ENCODE measurements around the gene ISCA2.

DNA sequence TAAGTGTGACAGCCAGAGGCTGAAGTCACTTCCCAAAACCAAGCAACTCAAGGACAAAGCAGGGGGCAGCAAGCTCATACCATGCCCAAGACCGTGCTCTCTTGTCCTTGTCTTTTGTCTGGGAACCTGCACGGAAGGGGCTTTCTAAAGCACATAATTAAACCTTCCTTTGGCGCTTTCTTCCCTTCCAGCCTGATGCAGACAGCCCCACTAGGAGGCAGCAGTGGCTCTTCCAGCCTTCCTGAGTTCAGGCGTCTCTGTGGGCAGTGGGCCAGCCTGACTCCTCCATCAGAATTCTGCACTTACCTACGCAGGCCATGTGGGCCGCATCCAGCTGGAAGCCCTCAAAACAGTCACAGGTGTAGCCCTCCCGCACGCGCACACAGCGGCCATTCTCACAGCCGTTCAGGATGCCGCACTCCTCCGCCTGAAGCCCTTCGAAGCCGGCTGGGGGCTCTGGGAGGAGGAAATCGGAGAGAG is 7.6 kb downstream of the ISCA2 start:
- TF ChIP-seq, protein P1, sequence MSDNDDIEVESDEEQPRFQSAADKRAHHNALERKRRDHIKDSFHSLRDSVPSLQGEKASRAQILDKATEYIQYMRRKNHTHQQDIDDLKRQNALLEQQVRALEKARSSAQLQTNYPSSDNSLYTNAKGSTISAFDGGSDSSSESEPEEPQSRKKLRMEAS (IDR thresholded peaks at IDR 0.05; ENCODE audit: low read depth, low read length), result no peak
- TF ChIP-seq POLR2A (IDR thresholded peaks at IDR 0.05; ENCODE audit: extremely low read depth, insufficient read length) (no peak), MYC (IDR thresholded peaks at IDR 0.05; ENCODE audit: low read depth, low read length) (no peak)
- TF ChIP-seq, protein P2, sequence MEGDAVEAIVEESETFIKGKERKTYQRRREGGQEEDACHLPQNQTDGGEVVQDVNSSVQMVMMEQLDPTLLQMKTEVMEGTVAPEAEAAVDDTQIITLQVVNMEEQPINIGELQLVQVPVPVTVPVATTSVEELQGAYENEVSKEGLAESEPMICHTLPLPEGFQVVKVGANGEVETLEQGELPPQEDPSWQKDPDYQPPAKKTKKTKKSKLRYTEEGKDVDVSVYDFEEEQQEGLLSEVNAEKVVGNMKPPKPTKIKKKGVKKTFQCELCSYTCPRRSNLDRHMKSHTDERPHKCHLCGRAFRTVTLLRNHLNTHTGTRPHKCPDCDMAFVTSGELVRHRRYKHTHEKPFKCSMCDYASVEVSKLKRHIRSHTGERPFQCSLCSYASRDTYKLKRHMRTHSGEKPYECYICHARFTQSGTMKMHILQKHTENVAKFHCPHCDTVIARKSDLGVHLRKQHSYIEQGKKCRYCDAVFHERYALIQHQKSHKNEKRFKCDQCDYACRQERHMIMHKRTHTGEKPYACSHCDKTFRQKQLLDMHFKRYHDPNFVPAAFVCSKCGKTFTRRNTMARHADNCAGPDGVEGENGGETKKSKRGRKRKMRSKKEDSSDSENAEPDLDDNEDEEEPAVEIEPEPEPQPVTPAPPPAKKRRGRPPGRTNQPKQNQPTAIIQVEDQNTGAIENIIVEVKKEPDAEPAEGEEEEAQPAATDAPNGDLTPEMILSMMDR (IDR thresholded peaks at IDR 0.05; ENCODE audit: low read depth, low read length), result peak; percentile 64
